ENCODE measurements around the gene HMCN1. TPM values are rescaled to one million over a fixed set of nuclear protein-coding genes. Genes with fewer than 3 reads are reported as not detected.

HMCN1 gene
- total RNA-seq, 2 donors from 2014 or later: 6.5 to 7.4 TPM

DNA sequence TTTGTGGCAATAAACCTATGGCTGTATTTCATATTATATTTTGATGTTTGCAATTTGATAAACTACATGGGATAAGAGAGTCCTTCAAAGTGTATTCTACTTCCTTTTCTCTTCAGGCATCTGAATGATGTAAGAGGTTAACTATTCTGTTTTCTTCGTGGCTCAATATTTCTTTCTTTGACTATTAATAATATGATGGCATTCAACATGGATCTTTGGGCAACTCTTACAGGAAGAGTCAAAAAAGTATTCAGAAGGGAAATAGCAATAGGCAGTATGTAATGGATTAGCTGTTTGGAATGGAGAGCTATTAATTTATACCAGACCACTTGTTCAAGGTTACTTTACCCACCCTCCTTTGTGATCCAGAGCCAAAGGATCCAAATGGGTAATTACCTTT lies 74.4 kb downstream of the HMCN1 start:
- Mint-ChIP-seq H3K27ac (peak overlapping the region; percentile 26), H3K4me1 (peaks cover 15% of the 10 kb centered on the region), H3K9me3 (no peaks in the 10 kb centered on the region), H3K27me3 (ENCODE audit: insufficient read depth) (no peaks in the 10 kb centered on the region), H3K36me3 (ENCODE audit: low read depth) (no peaks in the 10 kb centered on the region), H3K4me3 (no peak overlapping the region)
- 83% methylated on average over 1 of the region's 1 CpG; no CpG with 5 or more reads in 1 of the 2 experiments for WGBS, 2 experiments (ENCODE audit: insufficient coverage in 1 of 2, insufficient read length in 1 of 2)
- TF ChIP-seq, protein P1, sequence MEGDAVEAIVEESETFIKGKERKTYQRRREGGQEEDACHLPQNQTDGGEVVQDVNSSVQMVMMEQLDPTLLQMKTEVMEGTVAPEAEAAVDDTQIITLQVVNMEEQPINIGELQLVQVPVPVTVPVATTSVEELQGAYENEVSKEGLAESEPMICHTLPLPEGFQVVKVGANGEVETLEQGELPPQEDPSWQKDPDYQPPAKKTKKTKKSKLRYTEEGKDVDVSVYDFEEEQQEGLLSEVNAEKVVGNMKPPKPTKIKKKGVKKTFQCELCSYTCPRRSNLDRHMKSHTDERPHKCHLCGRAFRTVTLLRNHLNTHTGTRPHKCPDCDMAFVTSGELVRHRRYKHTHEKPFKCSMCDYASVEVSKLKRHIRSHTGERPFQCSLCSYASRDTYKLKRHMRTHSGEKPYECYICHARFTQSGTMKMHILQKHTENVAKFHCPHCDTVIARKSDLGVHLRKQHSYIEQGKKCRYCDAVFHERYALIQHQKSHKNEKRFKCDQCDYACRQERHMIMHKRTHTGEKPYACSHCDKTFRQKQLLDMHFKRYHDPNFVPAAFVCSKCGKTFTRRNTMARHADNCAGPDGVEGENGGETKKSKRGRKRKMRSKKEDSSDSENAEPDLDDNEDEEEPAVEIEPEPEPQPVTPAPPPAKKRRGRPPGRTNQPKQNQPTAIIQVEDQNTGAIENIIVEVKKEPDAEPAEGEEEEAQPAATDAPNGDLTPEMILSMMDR (conservative IDR thresholded peaks at IDR 0.05): no peak
- Histone ChIP-seq H3K27ac (ENCODE audit: low read depth, low read length) (no peak overlapping the region), H3K9me3 (ENCODE audit: control insufficient read depth, low read length) (no peaks in the 10 kb centered on the region), H3K27me3 (ENCODE audit: control insufficient read depth, insufficient read depth, low read length, poor library complexity, severe bottlenecking) (no peaks in the 10 kb centered on the region), H3K9ac (ENCODE audit: extremely low read depth, low read length, poor library complexity, severe bottlenecking) (no peak overlapping the region), H3K36me3 (ENCODE audit: control insufficient read depth, insufficient read depth, low read length) (no peaks in the 10 kb centered on the region), H3K4me1 (ENCODE audit: control insufficient read depth, insufficient read depth, low read length) (no peaks in the 10 kb centered on the region), H3K4me3 (ENCODE audit: low read length) (no peak overlapping the region)
- DNase-seq: no peak

DNA sequence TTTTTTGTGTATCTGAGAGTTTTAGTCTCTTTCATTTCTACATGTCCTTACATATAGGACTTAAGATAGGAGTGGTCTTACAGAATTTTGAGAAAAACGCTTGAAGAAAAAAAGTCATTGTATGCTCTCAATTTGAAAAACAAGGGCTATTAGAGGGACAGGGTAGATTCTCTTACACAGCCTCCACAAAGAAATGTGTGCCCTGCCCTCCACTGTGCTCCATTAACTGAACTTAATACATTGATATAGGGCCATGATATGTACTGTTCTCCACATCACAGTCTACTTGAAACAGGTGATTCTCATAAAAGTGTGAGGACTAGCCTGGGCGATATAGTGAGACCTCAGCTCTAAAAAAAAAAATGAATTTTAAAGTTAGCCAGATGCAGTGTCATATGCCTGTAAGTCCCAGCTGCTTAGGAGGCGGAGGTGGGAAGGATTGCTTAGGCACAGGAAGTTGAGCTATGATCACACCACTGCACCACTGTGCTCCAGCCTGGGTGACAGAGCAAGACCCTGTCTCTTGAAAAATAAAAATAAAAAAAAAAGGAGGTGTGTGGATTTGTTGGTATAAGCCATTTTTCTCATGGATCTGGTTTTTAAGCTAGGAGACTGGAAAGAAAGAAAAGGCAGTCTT lies 77.0 kb downstream of the HMCN1 start:
- H3K27ac ChIP-seq (ENCODE audit: low read depth, low read length): no peak overlapping the region
- no peaks in the 10 kb centered on the region for H3K9me3 ChIP-seq (ENCODE audit: control insufficient read depth, low read length)
- H3K27me3 ChIP-seq (ENCODE audit: control insufficient read depth, insufficient read depth, low read length, poor library complexity, severe bottlenecking): no peaks in the 10 kb centered on the region
- TF ChIP-seq, protein P1 (conservative IDR thresholded peaks at IDR 0.05): no peak
- H3K4me3 ChIP-seq (ENCODE audit: low read length): no peak overlapping the region
- DNase-seq: peak; percentile 61
- H3K9ac ChIP-seq (ENCODE audit: extremely low read depth, low read length, poor library complexity, severe bottlenecking): no peak overlapping the region
- no peaks in the 10 kb centered on the region for H3K27me3 Mint-ChIP-seq (ENCODE audit: insufficient read depth)
- H3K36me3 Mint-ChIP-seq (ENCODE audit: low read depth): no peaks in the 10 kb centered on the region
- H3K4me1 ChIP-seq (ENCODE audit: control insufficient read depth, insufficient read depth, low read length): no peaks in the 10 kb centered on the region
- H3K27ac Mint-ChIP-seq: peak overlapping the region; percentile 40
- peaks cover 10% of the 10 kb centered on the region for H3K4me1 Mint-ChIP-seq
- H3K36me3 ChIP-seq (ENCODE audit: control insufficient read depth, insufficient read depth, low read length): no peaks in the 10 kb centered on the region
- no peaks in the 10 kb centered on the region for H3K9me3 Mint-ChIP-seq
- no peak overlapping the region for H3K4me3 Mint-ChIP-seq
- WGBS, 2 experiments (ENCODE audit: insufficient coverage in 1 of 2, insufficient read length in 1 of 2): 75 to 87% methylated on average over 2 to 3 of the region's 3 CpGs

DNA sequence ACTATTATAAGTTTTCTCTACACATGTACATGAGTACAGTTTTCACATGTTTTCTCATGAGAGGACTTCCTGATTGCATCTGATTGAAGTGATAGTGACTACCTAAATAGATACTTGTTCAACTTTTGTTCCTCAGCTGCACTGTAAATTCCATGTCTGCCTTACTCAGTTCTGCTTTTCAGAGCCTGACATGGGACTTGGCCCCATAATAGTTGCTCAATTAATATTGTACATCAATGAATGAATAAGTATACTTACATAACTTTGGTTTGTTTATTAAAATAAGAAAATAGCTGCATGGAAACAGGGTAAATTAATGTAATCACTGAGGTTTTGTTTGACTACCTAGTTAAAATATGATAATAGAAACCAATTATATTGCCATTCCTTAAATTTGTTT lies 78.7 kb downstream of the HMCN1 start:
- peaks cover 10% of the 10 kb centered on the region for H3K4me1 Mint-ChIP-seq
- no peaks in the 10 kb centered on the region for H3K9me3 Mint-ChIP-seq

More for the DNA sequence above, 78.7 kb downstream of the HMCN1 start:
- H3K36me3 Mint-ChIP-seq (ENCODE audit: low read depth): no peaks in the 10 kb centered on the region
- Histone ChIP-seq H3K36me3 (ENCODE audit: control insufficient read depth, insufficient read depth, low read length) (no peaks in the 10 kb centered on the region), H3K27me3 (ENCODE audit: control insufficient read depth, insufficient read depth, low read length, poor library complexity, severe bottlenecking) (no peaks in the 10 kb centered on the region), H3K9me3 (ENCODE audit: control insufficient read depth, low read length) (no peaks in the 10 kb centered on the region), H3K4me1 (ENCODE audit: control insufficient read depth, insufficient read depth, low read length) (no peaks in the 10 kb centered on the region), H3K9ac (ENCODE audit: extremely low read depth, low read length, poor library complexity, severe bottlenecking) (no peak overlapping the region), H3K27ac (ENCODE audit: low read depth, low read length) (no peak overlapping the region), H3K4me3 (ENCODE audit: low read length) (no peak overlapping the region)
- TF ChIP-seq, protein P1 (conservative IDR thresholded peaks at IDR 0.05): no peak
- no peak overlapping the region for H3K4me3 Mint-ChIP-seq
- no peaks in the 10 kb centered on the region for H3K27me3 Mint-ChIP-seq (ENCODE audit: insufficient read depth)
- no peak for DNase-seq
- no peak overlapping the region for H3K27ac Mint-ChIP-seq

Data from endodermal cell (in vitro differentiated cells).